Anterior cingulate cortex (tissue), 58 donors: Measurements from ENCODE around the gene SMYD5.
A peak's percentile ranks its signal among the peaks of the same experiment; 100 is the strongest.
"Not testable (repeated sequence)": the region's sequence is repeated elsewhere in the genome, so short reads cannot be mapped to it uniquely, and the experiment has no call there.

Experiments
- DNase-seq, 58 donors: peaks; one replicate each; lab custom pipeline; 2025; lab: John Stamatoyannopoulos, UW

Gene SMYD5

DNA sequence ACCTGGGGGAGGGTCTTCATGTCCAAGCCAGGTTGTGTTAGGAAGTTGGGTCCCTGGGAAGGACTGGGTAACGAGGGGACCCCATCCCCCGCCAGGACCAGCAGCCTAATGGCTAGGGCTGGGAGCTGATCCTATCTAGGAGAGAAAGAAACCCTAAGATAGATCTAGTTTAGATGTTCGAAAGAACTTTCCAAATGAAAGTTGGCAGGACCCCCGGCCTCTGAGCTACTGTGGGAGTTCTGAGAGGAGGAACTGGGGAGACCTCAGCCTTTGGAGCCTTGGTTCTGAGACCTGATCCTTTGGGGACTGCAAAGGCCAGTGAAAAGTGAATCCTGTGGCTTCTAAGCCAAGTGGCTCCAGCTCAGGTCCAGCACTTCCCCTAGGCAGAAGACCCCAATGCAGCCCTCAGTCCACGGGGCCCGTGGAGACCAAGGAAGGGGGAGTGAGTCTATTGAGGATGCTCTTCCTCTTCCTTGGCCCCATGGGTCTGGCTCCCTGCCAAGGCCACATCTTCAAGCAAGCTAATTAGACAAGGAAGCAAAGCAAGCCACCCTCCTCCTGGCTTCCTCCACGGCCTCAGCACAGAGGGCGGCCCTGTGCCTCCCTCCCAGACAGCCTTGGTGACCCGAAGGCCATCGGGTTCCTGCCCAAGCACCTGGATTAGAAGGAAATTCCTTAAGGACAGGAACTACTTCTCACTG, 43.5 kb downstream of the SMYD5 start:
- no peak for DNase-seq

- no peak for DNase-seq
Measured at GRCh38 chr2:73258186-73258912, 44.3 kb downstream of the SMYD5 start.

- DNase-seq = no peak
Measured at GRCh38 chr2:73258913-73259215, 44.8 kb downstream of the SMYD5 start.

DNA sequence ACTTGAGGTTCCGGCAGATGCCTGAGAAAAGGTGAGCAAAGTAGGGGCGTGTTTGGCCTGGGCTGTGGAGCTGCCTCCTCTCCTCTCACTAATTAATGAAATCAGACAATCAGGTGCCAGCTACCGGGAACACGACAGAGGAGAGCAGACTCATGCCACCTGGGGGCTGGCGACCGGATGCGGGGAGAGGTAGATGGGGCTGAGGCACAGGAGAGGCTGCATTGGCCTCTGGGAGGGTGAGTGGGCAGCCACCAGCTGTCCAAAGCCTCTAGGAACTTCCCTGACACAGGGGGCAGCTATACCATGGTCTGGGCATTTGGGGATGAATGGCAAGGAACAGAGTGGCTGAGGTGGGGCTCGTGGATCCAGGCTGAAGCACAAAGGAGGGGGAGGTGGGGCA, 45.2 kb downstream of the SMYD5 start:
- no peak for DNase-seq

DNA sequence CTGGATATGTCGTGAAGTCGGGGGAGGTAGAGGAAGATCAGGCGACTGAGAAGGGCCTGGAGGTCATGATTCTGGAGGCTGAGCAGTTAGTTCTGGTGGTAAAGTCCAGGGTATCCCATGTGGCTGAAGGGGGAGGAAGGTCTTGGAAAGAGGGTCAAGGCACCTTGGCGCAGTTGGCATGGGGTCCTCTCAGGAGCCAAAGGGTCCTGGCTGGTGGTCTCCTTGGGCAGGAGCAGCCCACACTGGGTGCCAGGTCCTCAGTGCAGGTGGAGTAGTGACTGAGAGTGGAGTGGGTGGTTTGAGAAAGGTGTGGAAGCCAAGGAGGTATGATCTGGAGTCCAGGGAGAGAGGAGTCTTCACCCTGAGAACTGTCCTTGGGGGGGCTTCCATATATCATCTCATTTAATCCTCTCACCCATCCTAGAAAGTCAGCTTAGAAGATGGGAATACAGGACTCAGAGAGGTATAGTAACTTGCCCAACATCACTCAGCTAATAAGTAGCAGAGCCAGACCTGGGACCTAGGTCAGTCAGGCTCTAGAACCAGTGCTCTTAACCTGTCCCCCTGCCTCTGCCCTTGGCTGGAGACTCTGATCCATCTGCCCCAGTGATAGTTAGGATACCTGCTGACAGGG, 45.8 kb downstream of the SMYD5 start:
- no peak for DNase-seq

DNA sequence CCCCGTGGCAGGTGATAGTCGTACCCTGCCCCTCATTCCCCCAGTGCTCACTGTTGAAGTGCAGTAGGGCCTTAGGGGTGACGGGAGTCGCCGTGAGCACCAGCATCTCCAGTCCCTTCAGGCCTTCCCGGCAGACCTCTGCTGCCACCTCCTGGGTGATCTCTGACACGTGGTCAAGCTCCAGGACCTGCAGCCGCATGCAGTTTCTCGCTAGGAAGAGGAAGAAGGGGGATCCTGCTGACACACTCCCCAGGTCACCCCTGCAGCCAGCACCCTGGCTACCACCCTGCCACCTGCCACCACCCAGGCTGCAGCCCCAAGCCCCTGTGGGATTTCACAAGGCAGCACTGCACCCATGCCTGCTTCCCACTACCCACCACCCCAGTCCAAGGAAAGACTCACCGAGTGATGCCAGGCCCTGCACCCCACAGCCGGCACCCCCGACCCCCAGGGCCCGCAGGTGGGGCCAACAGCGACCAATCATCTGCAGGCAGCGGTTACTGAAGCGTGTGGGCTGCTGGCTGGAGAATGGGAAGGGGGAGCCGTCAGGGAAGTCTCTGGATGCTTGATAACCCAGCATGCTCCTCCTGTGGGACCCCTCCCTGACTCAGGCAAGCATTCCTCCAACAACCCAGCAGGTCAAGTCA, 46.4 kb downstream of the SMYD5 start:
- peak in 13 of 58 donors; percentile 6 to 51 (median 27) for DNase-seq

DNA sequence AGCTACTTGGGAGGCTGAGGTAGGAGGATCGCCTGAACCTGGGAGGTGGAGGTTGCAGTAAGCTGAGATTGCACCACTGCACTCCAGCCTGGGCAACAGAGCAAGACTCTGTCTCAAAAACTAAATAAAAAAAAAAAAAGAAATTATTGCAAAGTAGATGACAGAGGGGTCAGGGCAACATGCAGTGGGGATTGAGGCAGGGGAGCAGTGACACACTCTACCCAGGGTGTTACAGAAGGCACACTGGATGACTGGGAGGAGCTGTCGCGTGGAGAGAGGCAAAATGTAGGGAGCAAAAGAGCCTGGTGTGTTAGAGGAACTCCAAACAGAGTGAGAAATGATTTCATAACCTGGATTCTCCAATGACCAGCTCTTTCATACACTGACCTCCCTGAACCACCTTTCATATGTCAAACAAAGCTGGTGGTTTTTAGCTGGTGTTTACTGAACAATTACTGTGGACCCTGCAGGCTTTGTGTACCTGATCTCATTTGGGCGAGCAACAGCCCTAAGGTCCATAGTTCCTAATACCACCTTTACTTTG, 48.1 kb downstream of the SMYD5 start:
- no peak for DNase-seq

DNA sequence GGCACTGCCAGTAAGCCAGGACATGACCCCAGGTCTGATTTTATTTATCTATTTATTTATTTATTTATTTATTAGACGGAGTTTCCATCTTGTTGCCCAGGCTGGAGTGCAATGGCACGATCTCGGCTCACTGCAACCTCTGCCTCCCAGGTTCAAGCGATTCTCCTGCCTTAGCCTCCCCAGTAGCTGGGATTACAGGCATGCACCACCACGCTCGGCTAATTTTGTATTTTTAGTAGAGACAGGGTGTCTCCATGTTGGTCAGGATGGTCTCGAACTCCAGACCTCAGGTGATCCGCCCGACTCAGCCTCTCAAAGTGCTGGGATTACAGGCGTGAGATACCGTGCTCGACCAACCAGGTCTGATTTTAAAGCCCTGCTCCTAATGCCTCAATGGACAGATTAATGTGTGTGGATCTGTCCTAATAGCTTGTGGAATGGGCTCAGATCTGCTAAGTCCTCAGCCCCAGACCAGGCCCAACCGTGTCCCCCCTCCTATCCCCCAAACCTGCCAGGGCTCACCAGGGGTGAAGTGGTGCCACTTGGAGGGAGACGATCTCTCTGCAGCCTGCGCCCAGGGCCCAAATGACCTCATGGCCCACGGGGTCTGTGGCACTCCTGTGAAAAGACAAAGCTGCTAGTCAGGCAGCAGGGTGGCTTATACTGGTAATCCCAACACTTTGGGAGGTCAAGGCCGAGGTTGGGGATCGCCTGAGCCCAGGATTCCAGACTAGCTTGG, 48.8 kb downstream of the SMYD5 start:
- DNase-seq = not testable (repeated sequence)

- DNase-seq = no peak
Measured at GRCh38 chr2:73263540-73264331, 49.7 kb downstream of the SMYD5 start.

- DNase-seq = no peak
Measured at GRCh38 chr2:73264332-73264606, 50.2 kb downstream of the SMYD5 start.

GRCh38 chr2:73264783-73265182, 50.7 kb downstream of the SMYD5 start:
- DNase-seq = no peak

- no peak for DNase-seq
Measured at GRCh38 chr2:73265298-73266060, 51.4 kb downstream of the SMYD5 start.

GRCh38 chr2:73266061-73266901, 52.2 kb downstream of the SMYD5 start:
- DNase-seq = peak in 24 of 58 donors; percentile 15 to 79 (median 40)

GRCh38 chr2:73267008-73267407, 53.0 kb downstream of the SMYD5 start:
- no peak for DNase-seq

- DNase-seq = no peak
Measured at GRCh38 chr2:73268366-73268829, 54.4 kb downstream of the SMYD5 start.

DNA sequence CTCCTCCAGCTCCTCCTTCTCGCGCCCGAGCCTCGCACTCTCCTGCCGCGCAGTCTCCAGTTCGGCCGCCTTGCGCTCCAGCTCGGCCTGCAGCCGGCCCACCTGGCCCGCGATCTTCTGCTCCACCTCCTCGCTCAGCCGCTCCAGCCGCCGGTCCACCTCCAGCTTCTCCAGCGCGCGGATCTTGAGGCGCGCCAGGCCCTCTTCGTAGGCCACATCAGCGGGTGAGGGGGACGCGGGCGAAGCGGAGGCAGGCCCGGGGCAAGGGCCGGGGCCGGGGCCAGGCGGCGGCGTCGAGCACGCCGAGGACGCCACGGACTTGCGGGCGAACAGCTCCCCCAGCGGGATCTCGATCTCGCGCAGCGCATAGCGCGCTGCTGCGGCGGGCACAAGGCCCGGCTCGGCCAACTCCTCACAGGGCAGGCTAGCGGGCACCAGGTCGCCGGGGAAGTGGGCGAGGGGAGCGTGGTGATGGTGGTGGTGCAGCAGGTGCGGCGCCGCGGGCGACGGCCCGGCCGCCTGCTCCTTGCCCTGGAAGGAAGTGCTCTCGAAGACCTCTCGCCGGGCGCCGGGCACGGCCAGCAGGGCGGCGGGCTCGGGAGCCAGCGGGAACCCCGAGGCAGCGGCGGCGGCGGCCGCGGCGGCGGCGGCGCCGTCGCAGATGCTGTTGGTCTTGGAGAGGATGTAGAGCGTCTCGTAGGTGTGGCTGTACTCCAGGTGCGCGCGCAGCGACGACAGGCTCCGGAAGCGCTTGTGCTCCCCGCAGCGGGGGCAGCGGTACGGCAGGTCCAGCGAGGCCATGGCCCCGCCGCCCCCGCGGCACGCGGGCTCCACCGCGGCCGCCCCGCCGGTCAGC, 55.0 kb downstream of the SMYD5 start:
- peak in 8 of 58 donors; percentile 11 to 39 (median 26) for DNase-seq
